ENCODE measurements around the gene SCN8A. TPM values are rescaled to one million over a fixed set of nuclear protein-coding genes. Genes with fewer than 3 reads are reported as not detected.

SCN8A gene
- total and polyA plus RNA-seq, 2 experiments from 2014 or later, result 4.6 to 23.9 TPM

- TF ChIP-seq ZNF462 (CRISPR knock-in tag; IDR thresholded peaks at IDR 0.05) (no peak), CTCF (conservative IDR thresholded peaks at IDR 0.05; ENCODE audit: low read depth in 2 of 2) (no peak), ETS1 (IDR thresholded peaks at IDR 0.05) (no peak), STAT1 (IDR thresholded peaks at IDR 0.05; ENCODE audit: unreplicated experiment) (no peak), EZH2phosphoT487 (IDR thresholded peaks at IDR 0.05; ENCODE audit: unreplicated experiment) (no peak), ZNF331 (CRISPR knock-in tag; IDR thresholded peaks at IDR 0.05; ENCODE audit: low read depth) (no peak)
Measured at GRCh38 chr12:51546097-51546496, 44.9 kb upstream of the SCN8A start (continued).

- Histone ChIP-seq H3K27ac (ENCODE audit: low read depth) (no peak overlapping the region), H3K4me2 (no peak overlapping the region), H4K20me1 (replicated peaks; ENCODE audit: insufficient read depth) (no peaks in the 10 kb centered on the region), H3K27me3 (ENCODE audit: insufficient read depth) (no peaks in the 10 kb centered on the region), H3K36me3 (ENCODE audit: insufficient read depth) (no peaks in the 10 kb centered on the region; the same call in 1 of the 2 replicates), H3K9me2 (ENCODE audit: insufficient read depth) (no peaks in the 10 kb centered on the region), H3F3A (replicated peaks; ENCODE audit: low read depth) (no peaks in the 10 kb centered on the region), H3K4me1 (ENCODE audit: insufficient read depth) (0 out of 2 replicates have a peak, but pooled peaks cover 6% of the 10 kb centered on the region), H2AFZ (0 out of 2 replicates have a peak overlapping the region, but pooled peaks have one; percentile 29), H3K79me2 (replicated peaks; ENCODE audit: insufficient read depth) (no peaks in the 10 kb centered on the region), H3K4me3 (no peak overlapping the region)
- Mint-ChIP-seq H3K27ac (no peak overlapping the region), H3K36me3 (ENCODE audit: low read depth) (no peaks in the 10 kb centered on the region; the same call in 2 of the 3 replicates), H3K4me1 (peaks cover 52% of the 10 kb centered on the region), H3K27me3 (ENCODE audit: insufficient read depth, low read depth, poor library complexity) (peaks cover 4% of the 10 kb centered on the region), H3K4me3 (no peak overlapping the region), H3K9me3 (no peaks in the 10 kb centered on the region; the same call in 1 of the 3 replicates)
- DNase-seq (ENCODE audit: low spot score), result no peak
- ATAC-seq, result no peak
- TF ChIP-seq CTCF (conservative IDR thresholded peaks at IDR 0.05; ENCODE audit: low read depth in 2 of 2), result no peak
- no peak for TF ChIP-seq ETS1 (IDR thresholded peaks at IDR 0.05)
- no peak for TF ChIP-seq POLR2AphosphoS5 (IDR thresholded peaks at IDR 0.05; ENCODE audit: low read depth)
- no peak for TF ChIP-seq ZNF114 (CRISPR knock-in tag; IDR thresholded peaks at IDR 0.05)
- no peak for TF ChIP-seq EZH2phosphoT487 (IDR thresholded peaks at IDR 0.05; ENCODE audit: unreplicated experiment)
- no peak for TF ChIP-seq CREB1 (CRISPR knock-in tag; IDR thresholded peaks at IDR 0.05; ENCODE audit: low read depth)
- TF ChIP-seq JUNB (IDR thresholded peaks at IDR 0.05; ENCODE audit: unreplicated experiment), result no peak
Measured at GRCh38 chr12:51547606-51548005, 43.4 kb upstream of the SCN8A start.

Measured in GM23338 (cell line).